Endothelial cell (in vitro differentiated cells): ENCODE results near the gene LEF1. TPM values are rescaled to one million over a fixed set of nuclear protein-coding genes. Genes with fewer than 3 reads are reported as not detected.

ENCODE experiments used
- DNase-seq: peaks from one replicate; pipeline ENCODE4 v3.0.0; 2021; ENCODE audit warnings: low spot score
- H3K27ac Mint-ChIP-seq: one replicate; pipeline ENCODE4 v1.8.0; 2021; ENCODE audit warnings: mixed read lengths, inconsistent platforms; ENCODE audit not compliant: unreplicated experiment
- H3K27me3 Mint-ChIP-seq: one replicate; pipeline ENCODE4 v1.8.0; 2021; ENCODE audit warnings: mild to moderate bottlenecking, moderate library complexity, mixed read lengths, inconsistent platforms; ENCODE audit not compliant: unreplicated experiment
- H3K36me3 Mint-ChIP-seq: one replicate; pipeline ENCODE4 v1.8.0; 2021; ENCODE audit warnings: mild to moderate bottlenecking, low read depth, mixed read lengths, inconsistent platforms; ENCODE audit not compliant: unreplicated experiment
- H3K4me1 Mint-ChIP-seq: one replicate; pipeline ENCODE4 v1.8.0; 2021; ENCODE audit warnings: mild to moderate bottlenecking, mixed read lengths, inconsistent platforms; ENCODE audit not compliant: unreplicated experiment
- H3K4me3 Mint-ChIP-seq: one replicate; pipeline ENCODE4 v1.8.0; 2021; ENCODE audit warnings: mild to moderate bottlenecking, mixed read lengths, inconsistent platforms; ENCODE audit not compliant: unreplicated experiment
- H3K9me3 Mint-ChIP-seq: one replicate; pipeline ENCODE4 v1.8.0; 2021; ENCODE audit warnings: mixed read lengths, inconsistent platforms; ENCODE audit not compliant: unreplicated experiment
- CTCF ChIP-seq: fragments of 200-600 bp; sonication (generic); IDR thresholded peaks from one replicate; pipeline ENCODE4 v1.5.0; 2021; ENCODE audit warnings: antibody characterized with exemption; ENCODE audit not compliant: unreplicated experiment
- total RNA-seq: library from RNA; stranded (reverse); fragmentation: NEBNext Ultra II Directional; extraction: Animal tissue kit (Norgen Biotek cat#: 25700); gene quantifications from one replicate; pipeline ENCODE4 v1.2.1, GENCODE V29; 2021; ENCODE audit not compliant: unreplicated experiment

The LEF1 gene
- total RNA-seq, 1 donor from 2014 or later, result 15.9 TPM

GRCh38 chr4:108180513-108180912 is 11.8 kb upstream of the LEF1 start:
- H3K27me3 Mint-ChIP-seq, result peaks cover 1% of the 10 kb centered on the region

DNA sequence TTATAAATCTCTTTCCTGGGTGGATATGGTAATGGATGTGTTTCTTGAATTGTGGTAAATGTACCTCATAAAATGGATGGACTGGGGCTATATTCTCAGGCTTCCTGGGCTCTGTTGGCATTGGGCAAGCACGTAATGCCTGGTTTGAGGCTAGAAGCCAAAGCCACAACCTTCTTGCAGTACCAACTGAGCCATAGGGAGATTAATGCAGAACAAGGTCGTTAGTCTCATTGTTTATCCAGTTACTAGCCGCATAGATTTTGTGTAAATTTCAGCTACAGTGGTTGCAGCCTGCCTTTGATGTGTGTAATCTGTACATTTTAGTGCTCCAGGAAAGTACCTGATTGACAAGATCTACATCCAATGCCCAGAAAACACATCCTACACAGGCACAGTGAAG is 7.2 kb upstream of the LEF1 start:
- no peak overlapping the region for H3K27ac Mint-ChIP-seq
- H3K27me3 Mint-ChIP-seq, result peaks cover 1% of the 10 kb centered on the region

More at GRCh38 chr4:108180513-108180912, 11.8 kb upstream of the LEF1 start:
- Mint-ChIP-seq H3K4me1 (peaks cover 2% of the 10 kb centered on the region), H3K4me3 (no peak overlapping the region), H3K27ac (no peak overlapping the region), H3K9me3 (no peaks in the 10 kb centered on the region), H3K36me3 (no peaks in the 10 kb centered on the region)
- DNase-seq, result no peak
- TF ChIP-seq CTCF, result no peak

DNA sequence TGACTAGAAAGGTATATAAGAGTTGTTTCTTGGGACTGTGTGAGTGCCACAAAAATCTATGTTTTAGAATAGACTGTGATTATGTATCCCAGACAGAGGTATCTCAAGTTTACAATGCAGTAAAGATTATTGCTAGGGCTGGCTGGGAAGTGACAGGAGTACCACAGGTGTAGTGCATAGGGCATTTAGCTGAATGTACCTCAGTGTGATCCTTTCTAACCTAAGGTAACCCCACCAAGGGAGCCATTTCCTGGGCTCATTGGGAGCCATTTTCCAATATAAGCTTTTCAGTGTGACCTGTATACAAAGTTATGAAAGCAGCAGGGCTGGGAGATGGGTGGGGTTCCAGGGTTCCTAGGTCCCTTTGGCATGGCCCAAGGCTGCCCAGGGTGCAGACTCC is 6.1 kb upstream of the LEF1 start:
- no peaks in the 10 kb centered on the region for H3K9me3 Mint-ChIP-seq
- H3K36me3 Mint-ChIP-seq, result no peaks in the 10 kb centered on the region
- no peak for DNase-seq
- TF ChIP-seq CTCF, result no peak
- no peak overlapping the region for H3K4me3 Mint-ChIP-seq
- peaks cover 19% of the 10 kb centered on the region for H3K4me1 Mint-ChIP-seq
- peaks cover 7% of the 10 kb centered on the region for H3K27me3 Mint-ChIP-seq
- H3K27ac Mint-ChIP-seq, result no peak overlapping the region

More for the DNA sequence above, 7.2 kb upstream of the LEF1 start:
- H3K36me3 Mint-ChIP-seq, result no peaks in the 10 kb centered on the region
- no peak for DNase-seq
- peaks cover 12% of the 10 kb centered on the region for H3K4me1 Mint-ChIP-seq
- no peaks in the 10 kb centered on the region for H3K9me3 Mint-ChIP-seq
- TF ChIP-seq CTCF, result no peak
- no peak overlapping the region for H3K4me3 Mint-ChIP-seq

GRCh38 chr4:108173599-108174057 is 4.9 kb upstream of the LEF1 start:
- H3K27me3 Mint-ChIP-seq, result peaks cover 13% of the 10 kb centered on the region

More at GRCh38 chr4:108173599-108174057, 4.9 kb upstream of the LEF1 start:
- no peaks in the 10 kb centered on the region for H3K9me3 Mint-ChIP-seq
- no peak for TF ChIP-seq CTCF
- H3K36me3 Mint-ChIP-seq, result no peaks in the 10 kb centered on the region
- H3K4me3 Mint-ChIP-seq, result peak overlapping the region; percentile 87
- peaks cover 24% of the 10 kb centered on the region for H3K4me1 Mint-ChIP-seq
- DNase-seq, result no peak
- H3K27ac Mint-ChIP-seq, result peak overlapping the region; percentile 72
